OCI-LY1 (cell line): ENCODE data around the gene FSTL3.

Source experiments
- CTCF ChIP-seq: fragments of 200-600 bp; sonication (generic), shearing (Covaris generic); IDR thresholded peaks from 2 replicates; pipeline ENCODE4 v1.5.1; 2017; ENCODE audit warnings: mild to moderate bottlenecking, antibody characterized with exemption, low read length, moderate library complexity, mixed read lengths
- EZH2 ChIP-seq: fragments of 200-600 bp; sonication (generic), shearing (Covaris generic); IDR thresholded peaks from 2 replicates; pipeline ENCODE4 v1.8.0; 2017; ENCODE audit warnings: borderline replicate concordance, mixed run types, mild to moderate bottlenecking, antibody characterized with exemption, low read length, moderate library complexity, mixed read lengths

- no peak for TF ChIP-seq CTCF
- no peak for TF ChIP-seq EZH2
Measured at GRCh38 chr19:656751-657559, 19.2 kb upstream of the FSTL3 start.
